DND-41 (cell line): ENCODE data around the gene DLST.

ENCODE experiments used
- ATAC-seq: fragments of 200-7000 bp; cut with Tn5 transposase; 3 replicates; pipeline ENCODE4 v1.9.1; 2021; ENCODE audit warnings: low read depth; ENCODE audit not compliant: insufficient read depth
- DNase-seq: peaks from one replicate; pipeline ENCODE4 v3.0.0-alpha.2; 2020
- H2AFZ ChIP-seq: 2 replicates; pipeline ENCODE4 v1.6.0; 2012; ENCODE audit warnings: low read depth, low read length
- H3K27ac ChIP-seq: 2 replicates; pipeline ENCODE4 v1.5.1; 2012; ENCODE audit warnings: low read length, inconsistent platforms
- H3K27me3 ChIP-seq: fragments of 200-600 bp; sonication (generic); 2 replicates; pipeline ENCODE4 v1.6.0; 2012; ENCODE audit warnings: low read length, mild to moderate bottlenecking, inconsistent platforms; ENCODE audit not compliant: insufficient read depth, poor library complexity
- H3K36me3 ChIP-seq: 2 replicates; pipeline ENCODE4 v1.5.1; 2012; ENCODE audit warnings: low read length, inconsistent platforms; ENCODE audit not compliant: insufficient read depth
- H3K4me1 ChIP-seq: 2 replicates; pipeline ENCODE4 v1.5.1; 2012; ENCODE audit warnings: mild to moderate bottlenecking, low read length; ENCODE audit not compliant: insufficient read depth
- H3K4me2 ChIP-seq: 2 replicates; pipeline ENCODE4 v1.6.0; 2012; ENCODE audit warnings: mild to moderate bottlenecking, moderate library complexity, low read length, inconsistent platforms; ENCODE audit not compliant: insufficient read depth
- H3K4me3 ChIP-seq, 2 experiments: fragments of 200-600 bp in 1 of 2; shearing (Covaris generic) in 1 of 2; 2 replicates each; pipeline ENCODE4 v1.5.1; 2012 to 2016; ENCODE audit warnings: inconsistent platforms in 2 of 2, low read length in 2 of 2, mild to moderate bottlenecking in 2 of 2, low read depth in 1 of 2, moderate library complexity in 1 of 2
- H3K79me2 ChIP-seq: 2 replicates; pipeline ENCODE4 v1.6.0; 2012; ENCODE audit warnings: low read length, inconsistent platforms; ENCODE audit not compliant: insufficient read depth
- H3K9ac ChIP-seq: 2 replicates; pipeline ENCODE4 v1.6.0; 2012; ENCODE audit warnings: low read depth, mild to moderate bottlenecking, inconsistent platforms, low read length, moderate library complexity
- H3K9me3 ChIP-seq: 2 replicates; pipeline ENCODE4 v1.5.1; 2012; ENCODE audit warnings: low read length, moderate library complexity, mild to moderate bottlenecking, inconsistent platforms; ENCODE audit not compliant: insufficient read depth, severe bottlenecking
- H4K20me1 ChIP-seq: 2 replicates; pipeline ENCODE4 v1.6.0; 2012; ENCODE audit warnings: low read length; ENCODE audit not compliant: insufficient read depth
- EZH2 ChIP-seq: IDR thresholded peaks from 3 replicates; pipeline ENCODE4 v1.6.1; 2012; ENCODE audit warnings: borderline replicate concordance, low read depth, mild to moderate bottlenecking, moderate library complexity, low read length, inconsistent platforms; ENCODE audit not compliant: severe bottlenecking
- TF ChIP-seq, protein P1 (sequence below): IDR thresholded peaks from 2 replicates; pipeline ENCODE4 v1.5.1; 2012; ENCODE audit warnings: borderline replicate concordance, low read length, moderate library complexity, mild to moderate bottlenecking; ENCODE audit not compliant: poor library complexity, severe bottlenecking; ENCODE audit errors: extremely low read depth

The DLST gene

DNA sequence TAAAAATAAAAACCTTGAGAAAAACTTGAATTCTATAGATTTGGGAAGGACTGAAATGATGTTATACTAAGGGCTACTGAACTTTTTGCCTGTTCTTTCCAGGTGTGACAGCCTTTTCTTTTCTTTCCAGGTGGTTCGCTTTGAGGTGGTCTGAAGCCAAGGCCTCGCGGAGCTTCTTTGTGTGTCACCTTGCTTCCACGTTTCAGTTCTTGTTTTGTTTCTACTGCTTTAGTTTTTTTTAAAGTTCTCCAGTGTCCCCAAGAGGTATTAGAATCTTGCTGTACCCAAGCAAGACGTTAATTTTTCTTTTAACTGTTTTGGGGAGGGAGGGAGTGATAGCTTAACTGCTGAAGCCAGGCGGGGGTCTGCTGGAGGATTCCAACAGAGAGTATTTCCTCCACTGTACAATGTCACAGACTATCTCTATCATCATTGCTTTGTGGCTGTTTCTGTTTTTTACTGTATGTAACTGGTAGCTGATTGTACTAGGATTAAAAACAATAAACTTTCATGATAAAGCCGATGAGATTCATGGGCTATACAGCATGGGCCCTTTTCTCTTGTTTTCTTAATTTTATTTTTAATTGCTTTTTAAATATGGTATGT, 46.0 kb upstream of the DLST start:
- Histone ChIP-seq H3K9ac (no peak overlapping the region; the same call in 1 of the 2 replicates), H3K27me3 (no peaks in the 10 kb centered on the region), H3K27ac (no peak overlapping the region), H3K4me2 (no peak overlapping the region), H4K20me1 (no peaks in the 10 kb centered on the region), H3K79me2 (no peaks in the 10 kb centered on the region), H2AFZ (no peak overlapping the region), H3K4me1 (peaks cover 38% of the 10 kb centered on the region), H3K4me3 (no peak overlapping the region), H3K36me3 (peaks cover 55% of the 10 kb centered on the region), H3K9me3 (no peaks in the 10 kb centered on the region)
- ATAC-seq: no peak
- TF ChIP-seq, protein P1, sequence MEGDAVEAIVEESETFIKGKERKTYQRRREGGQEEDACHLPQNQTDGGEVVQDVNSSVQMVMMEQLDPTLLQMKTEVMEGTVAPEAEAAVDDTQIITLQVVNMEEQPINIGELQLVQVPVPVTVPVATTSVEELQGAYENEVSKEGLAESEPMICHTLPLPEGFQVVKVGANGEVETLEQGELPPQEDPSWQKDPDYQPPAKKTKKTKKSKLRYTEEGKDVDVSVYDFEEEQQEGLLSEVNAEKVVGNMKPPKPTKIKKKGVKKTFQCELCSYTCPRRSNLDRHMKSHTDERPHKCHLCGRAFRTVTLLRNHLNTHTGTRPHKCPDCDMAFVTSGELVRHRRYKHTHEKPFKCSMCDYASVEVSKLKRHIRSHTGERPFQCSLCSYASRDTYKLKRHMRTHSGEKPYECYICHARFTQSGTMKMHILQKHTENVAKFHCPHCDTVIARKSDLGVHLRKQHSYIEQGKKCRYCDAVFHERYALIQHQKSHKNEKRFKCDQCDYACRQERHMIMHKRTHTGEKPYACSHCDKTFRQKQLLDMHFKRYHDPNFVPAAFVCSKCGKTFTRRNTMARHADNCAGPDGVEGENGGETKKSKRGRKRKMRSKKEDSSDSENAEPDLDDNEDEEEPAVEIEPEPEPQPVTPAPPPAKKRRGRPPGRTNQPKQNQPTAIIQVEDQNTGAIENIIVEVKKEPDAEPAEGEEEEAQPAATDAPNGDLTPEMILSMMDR: no peak
- TF ChIP-seq EZH2: no peak
- DNase-seq: no peak

DNA sequence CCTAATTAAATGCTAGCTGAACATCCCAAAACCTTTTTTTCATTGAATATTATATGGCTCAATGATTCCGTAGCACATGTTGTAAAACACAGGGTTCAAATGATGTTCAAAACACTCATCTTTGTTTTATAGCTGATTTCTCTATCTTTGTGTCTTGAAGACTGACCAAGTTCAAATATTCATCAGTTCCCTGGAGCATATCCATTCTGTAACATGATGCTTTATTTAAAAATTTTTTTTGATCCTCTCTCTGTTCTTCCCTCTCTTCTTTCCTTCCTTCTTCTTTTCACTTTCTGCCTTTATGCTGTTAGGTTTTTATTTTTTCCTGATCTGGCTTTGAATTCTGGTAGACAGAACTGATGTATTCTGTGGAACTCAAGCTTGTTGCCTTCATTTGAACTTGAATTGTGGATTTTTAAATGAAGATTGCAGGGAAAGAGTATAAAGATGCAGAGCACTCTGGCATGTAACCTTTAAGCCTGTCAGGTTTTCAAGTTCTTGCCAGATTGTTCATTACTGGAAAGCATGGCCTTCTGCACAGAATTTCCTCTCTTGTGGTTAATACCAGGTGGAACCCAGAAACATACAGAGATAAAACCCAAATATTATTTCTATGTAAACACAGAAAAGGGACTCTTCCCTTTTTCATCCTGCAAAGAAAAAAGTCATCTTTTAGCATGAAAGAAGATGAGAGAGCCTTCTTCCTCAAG, 45.3 kb upstream of the DLST start:
- no peak for DNase-seq
- Histone ChIP-seq H3K4me3 (no peak overlapping the region), H4K20me1 (no peaks in the 10 kb centered on the region), H3K4me1 (peaks cover 38% of the 10 kb centered on the region), H2AFZ (no peak overlapping the region), H3K9ac (no peak overlapping the region), H3K9me3 (no peaks in the 10 kb centered on the region), H3K4me2 (no peak overlapping the region), H3K79me2 (no peaks in the 10 kb centered on the region), H3K27me3 (no peaks in the 10 kb centered on the region), H3K27ac (peak overlapping the region; percentile 32), H3K36me3 (peaks cover 54% of the 10 kb centered on the region)
- TF ChIP-seq, protein P1: no peak
- no peak for TF ChIP-seq EZH2
- peak; percentile 63 for ATAC-seq

DNA sequence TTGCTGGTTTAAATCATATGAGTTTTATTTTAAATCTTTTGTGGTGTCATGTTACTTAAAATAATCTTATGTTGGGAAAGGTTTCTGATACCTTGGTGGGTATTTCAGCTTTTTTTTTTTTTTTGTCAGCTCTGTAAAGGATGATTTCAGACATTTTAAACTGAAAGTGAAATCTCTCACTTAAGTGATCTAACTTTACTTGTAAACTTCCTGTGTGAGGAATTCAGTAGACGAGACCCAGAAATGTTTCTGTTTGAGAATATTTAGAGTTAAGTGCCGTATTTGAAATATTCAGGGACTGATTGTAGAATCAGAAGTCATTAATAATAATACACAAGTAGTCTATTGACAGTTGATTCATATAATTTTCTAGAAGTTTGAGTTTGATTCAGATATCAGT, 43.5 kb upstream of the DLST start:
- H3K4me3 ChIP-seq: no peak overlapping the region
- peak; percentile 78 for ATAC-seq
- no peak for DNase-seq

More for the DNA sequence above, 43.5 kb upstream of the DLST start:
- H3K36me3 ChIP-seq: peaks cover 43% of the 10 kb centered on the region
- TF ChIP-seq, protein P1: no peak
- TF ChIP-seq EZH2: no peak
- peak overlapping the region; percentile 45 for H3K4me2 ChIP-seq
- peak overlapping the region; percentile 41 for H3K9ac ChIP-seq
- no peaks in the 10 kb centered on the region for H3K9me3 ChIP-seq
- H4K20me1 ChIP-seq: no peaks in the 10 kb centered on the region
- H3K27me3 ChIP-seq: no peaks in the 10 kb centered on the region
- no peak overlapping the region for H2AFZ ChIP-seq
- no peaks in the 10 kb centered on the region for H3K79me2 ChIP-seq
- peaks cover 38% of the 10 kb centered on the region for H3K4me1 ChIP-seq
- peak overlapping the region; percentile 74 for H3K27ac ChIP-seq
